A549 treated with CpdA at 1 μM for 4 hours (cell line): ENCODE measurements around the gene MYO18A. TPM values are rescaled to one million over a fixed set of nuclear protein-coding genes. Genes with fewer than 3 reads are reported as not detected.

Experiments used
- total RNA-seq: library from RNA; stranded (reverse); fragments of 200-300 nt; extraction: Qiagen RNA extraction; gene quantifications from 5 replicates; pipeline ENCODE4 v1.2.3, GENCODE V29; 2022; ENCODE audit warnings: low read depth

The MYO18A gene
- 29.6 to 34.7 TPM (median 30.9 TPM) in 5 replicates for total RNA-seq

GRCh38 chr17:29180034-29180787 lies at the start of gene MYO18A:
MYO18A (minus strand) TSS chr17:29180398; CDS start chr17:29166940, 13,458 bp downstream.

GRCh38 chr17:29042679-29043538 lies 137.3 kb downstream of the MYO18A start, which contains the start of gene PIPOX:
PIPOX (plus strand) TSS chr17:29043141; CDS start chr17:29043226, 85 bp downstream.

Other genes with a start within 250 kb of the MYO18A start
- 31.8 to 37.5 TPM (median 36.2 TPM) in 5 replicates for gene PHF12, start 228.9 kb downstream of the MYO18A start, total RNA-seq
- 0.18 TPM in 1 of 5 replicates, not detected in the others for gene SEZ6, start 174.4 kb downstream of the MYO18A start, total RNA-seq
- 0.13 to 0.20 TPM (median 0.16 TPM) in 3 of 5 replicates, not detected in the others for gene PIPOX, start 137.3 kb downstream of the MYO18A start, total RNA-seq
- gene CRYBA1, start 66.5 kb upstream of the MYO18A start, total RNA-seq = not detected in 5 replicates
- gene NUFIP2, start 113.8 kb upstream of the MYO18A start, total RNA-seq = 44.0 to 62.2 TPM (median 48.7 TPM) in 5 replicates
- gene TAOK1, start 210.0 kb upstream of the MYO18A start, total RNA-seq = 16.3 to 25.2 TPM (median 23.1 TPM) in 5 replicates